ENCODE results near the gene ESRRA. TPM values are rescaled to one million over a fixed set of nuclear protein-coding genes. Genes with fewer than 3 reads are reported as not detected.

The ESRRA gene
- total RNA-seq, 3 donors from 2014 or later = 81.5 to 93.4 (median 89.3) TPM

- peaks cover under 1% of the 10 kb centered on the region for H3K27me3 Mint-ChIP-seq (ENCODE audit: low read depth)
- ATAC-seq (peak; percentile 69 to 71), DNase-seq (peak; percentile 89)
- H3K9me3 Mint-ChIP-seq = no peaks in the 10 kb centered on the region
- peaks cover 9% of the 10 kb centered on the region for H3K36me3 Mint-ChIP-seq (ENCODE audit: insufficient read depth)
- H3K4me1 Mint-ChIP-seq (ENCODE audit: low read depth) = peaks cover 14% of the 10 kb centered on the region
- H3K4me3 Mint-ChIP-seq = peak within 1 kb of the TSS; percentile 85
These were observed 20.1 kb upstream of the ESRRA start, which contains the start of gene GPR137 for GRCh38 chr11:64284962-64285884. Gene GPR137, plus strand, starts transcription at chr11:64285848. Its CDS starts 677 bp downstream, at chr11:64286525.

- H3K9me3 Mint-ChIP-seq = no peaks in the 10 kb centered on the region
- H3K4me3 Mint-ChIP-seq = peak overlapping the region; percentile 78
- H3K27me3 Mint-ChIP-seq (ENCODE audit: low read depth) = peaks cover 10% of the 10 kb centered on the region
- DNase-seq (no peak), ATAC-seq (no peak)
- H3K4me1 Mint-ChIP-seq (ENCODE audit: low read depth) = peaks cover 20% of the 10 kb centered on the region
- H3K36me3 Mint-ChIP-seq (ENCODE audit: insufficient read depth) = peaks cover 8% of the 10 kb centered on the region
These were observed 19.2 kb upstream of the ESRRA start for GRCh38 chr11:64285885-64286800.

GRCh38 chr11:64286801-64287159, 18.5 kb upstream of the ESRRA start:
- Mint-ChIP-seq H3K4me3 (peak overlapping the region; percentile 78), H3K9me3 (no peaks in the 10 kb centered on the region), H3K36me3 (ENCODE audit: insufficient read depth) (peaks cover 3% of the 10 kb centered on the region), H3K4me1 (ENCODE audit: low read depth) (peaks cover 16% of the 10 kb centered on the region), H3K27me3 (ENCODE audit: low read depth) (peaks cover 10% of the 10 kb centered on the region)
- no peak for ATAC-seq
- DNase-seq = no peak

GRCh38 chr11:64287676-64288352, 17.5 kb upstream of the ESRRA start:
- H3K36me3 Mint-ChIP-seq (ENCODE audit: insufficient read depth) = peaks cover 3% of the 10 kb centered on the region
- H3K9me3 Mint-ChIP-seq = no peaks in the 10 kb centered on the region
- peaks cover 13% of the 10 kb centered on the region for H3K27me3 Mint-ChIP-seq (ENCODE audit: low read depth)
- ATAC-seq = no peak
- peak overlapping the region; percentile 13 for H3K4me3 Mint-ChIP-seq
- no peak for DNase-seq
- peaks cover 16% of the 10 kb centered on the region for H3K4me1 Mint-ChIP-seq (ENCODE audit: low read depth)

- DNase-seq = no peak
- H3K27me3 Mint-ChIP-seq (ENCODE audit: low read depth) = peaks cover 18% of the 10 kb centered on the region
- no peak overlapping the region for H3K4me3 Mint-ChIP-seq
These were observed 17.0 kb upstream of the ESRRA start for GRCh38 chr11:64288353-64288750.

GRCh38 chr11:64289002-64289564, 16.2 kb upstream of the ESRRA start:
- Mint-ChIP-seq H3K4me1 (ENCODE audit: low read depth) (peaks cover 11% of the 10 kb centered on the region), H3K36me3 (ENCODE audit: insufficient read depth) (peaks cover 3% of the 10 kb centered on the region), H3K27me3 (ENCODE audit: low read depth) (peaks cover 25% of the 10 kb centered on the region), H3K9me3 (no peaks in the 10 kb centered on the region), H3K4me3 (no peak overlapping the region)
- ATAC-seq (no peak), DNase-seq (no peak)

More at GRCh38 chr11:64288353-64288750, 17.0 kb upstream of the ESRRA start:
- H3K9me3 Mint-ChIP-seq = no peaks in the 10 kb centered on the region
- peaks cover 12% of the 10 kb centered on the region for H3K4me1 Mint-ChIP-seq (ENCODE audit: low read depth)
- peaks cover 3% of the 10 kb centered on the region for H3K36me3 Mint-ChIP-seq (ENCODE audit: insufficient read depth)
- ATAC-seq = no peak

GRCh38 chr11:64290352-64291261, 14.7 kb upstream of the ESRRA start:
- Mint-ChIP-seq H3K36me3 (ENCODE audit: insufficient read depth) (peaks cover 3% of the 10 kb centered on the region), H3K27me3 (ENCODE audit: low read depth) (peaks cover 38% of the 10 kb centered on the region), H3K9me3 (no peaks in the 10 kb centered on the region), H3K4me3 (peak overlapping the region; percentile 61), H3K4me1 (ENCODE audit: low read depth) (peaks cover 11% of the 10 kb centered on the region)
- DNase-seq = no peak
- ATAC-seq = no peak

GRCh38 chr11:64291262-64291751, 14.0 kb upstream of the ESRRA start, which contains the start of gene KCNK4:
Gene KCNK4, plus strand, starts transcription at chr11:64291302. Its CDS starts 1,717 bp downstream, at chr11:64293019.
- peaks cover 10% of the 10 kb centered on the region for H3K4me1 Mint-ChIP-seq (ENCODE audit: low read depth)
- H3K4me3 Mint-ChIP-seq = peak within 1 kb of the TSS; percentile 61
- H3K9me3 Mint-ChIP-seq = no peaks in the 10 kb centered on the region
- DNase-seq (no peak), ATAC-seq (peak; percentile 12 to 13)
- H3K36me3 Mint-ChIP-seq (ENCODE audit: insufficient read depth) = peaks cover 3% of the 10 kb centered on the region
- H3K27me3 Mint-ChIP-seq (ENCODE audit: low read depth) = peaks cover 44% of the 10 kb centered on the region

GRCh38 chr11:64291752-64292459, 13.4 kb upstream of the ESRRA start:
- ATAC-seq (peak; percentile 54 to 68), DNase-seq (no peak)
- H3K27me3 Mint-ChIP-seq (ENCODE audit: low read depth) = peaks cover 50% of the 10 kb centered on the region
- no peak overlapping the region for H3K4me3 Mint-ChIP-seq
- peaks cover 3% of the 10 kb centered on the region for H3K36me3 Mint-ChIP-seq (ENCODE audit: insufficient read depth)
- H3K9me3 Mint-ChIP-seq = no peaks in the 10 kb centered on the region
- peaks cover 6% of the 10 kb centered on the region for H3K4me1 Mint-ChIP-seq (ENCODE audit: low read depth)

- H3K9me3 Mint-ChIP-seq = no peaks in the 10 kb centered on the region
- DNase-seq (no peak), ATAC-seq (peak; percentile 8 to 29)
- H3K4me1 Mint-ChIP-seq (ENCODE audit: low read depth) = peaks cover 10% of the 10 kb centered on the region
- H3K4me3 Mint-ChIP-seq = peak overlapping the region; percentile 46
- H3K36me3 Mint-ChIP-seq (ENCODE audit: insufficient read depth) = peaks cover 3% of the 10 kb centered on the region
- peaks cover 58% of the 10 kb centered on the region for H3K27me3 Mint-ChIP-seq (ENCODE audit: low read depth)
These were observed 12.7 kb upstream of the ESRRA start for GRCh38 chr11:64292460-64293254.

GRCh38 chr11:64294774-64295173, 10.6 kb upstream of the ESRRA start:
- Mint-ChIP-seq H3K4me1 (ENCODE audit: low read depth) (peaks cover 14% of the 10 kb centered on the region), H3K36me3 (ENCODE audit: insufficient read depth) (no peaks in the 10 kb centered on the region), H3K9me3 (no peaks in the 10 kb centered on the region), H3K4me3 (no peak overlapping the region), H3K27me3 (ENCODE audit: low read depth) (peaks cover 75% of the 10 kb centered on the region)
- ATAC-seq (no peak), DNase-seq (no peak)
